ENCODE data around the gene MPPED2. TPM values are rescaled to one million over a fixed set of nuclear protein-coding genes. Genes with fewer than 3 reads are reported as not detected.

The MPPED2 gene
- total RNA-seq, 1 experiment from 2014 or later, result 2.4 TPM

GRCh38 chr11:30471244-30471643 lies 114.9 kb downstream of the MPPED2 start (continued):
- TF ChIP-seq AR (CRISPR knock-in tag; IDR thresholded peaks at IDR 0.05) (no peak), ZNF671 (CRISPR knock-in tag; IDR thresholded peaks at IDR 0.05) (no peak), ATF2 (CRISPR knock-in tag; IDR thresholded peaks at IDR 0.05; ENCODE audit: borderline replicate concordance, low read depth) (no peak), TEAD4 (CRISPR knock-in tag; IDR thresholded peaks at IDR 0.05) (no peak), TEAD1 (CRISPR knock-in tag; IDR thresholded peaks at IDR 0.05) (no peak)

- Mint-ChIP-seq H3K9me3 (no peaks in the 10 kb centered on the region), H3K36me3 (no peaks in the 10 kb centered on the region), H3K27me3 (ENCODE audit: low read depth) (no peaks in the 10 kb centered on the region; the same call in 1 of the 2 replicates), H3K4me3 (no peak overlapping the region), H3K27ac (no peak overlapping the region), H3K4me1 (peaks cover 12% of the 10 kb centered on the region)
- ChIA-PET CTCF (no interaction called here), POLR2A (no interaction called here)
- ATAC-seq (no peak), DNase-seq (ENCODE audit: low spot score) (no peak)
- TF ChIP-seq FOXJ3 (CRISPR knock-in tag; IDR thresholded peaks at IDR 0.05; ENCODE audit: borderline replicate concordance), result no peak
- TF ChIP-seq TEAD4 (CRISPR knock-in tag; IDR thresholded peaks at IDR 0.05), result no peak
- no peak for TF ChIP-seq SOX15 (CRISPR knock-in tag; IDR thresholded peaks at IDR 0.05)
- TF ChIP-seq ZNF263 (CRISPR knock-in tag; IDR thresholded peaks at IDR 0.05; ENCODE audit: low read depth), result no peak
- TF ChIP-seq TCF7 (CRISPR knock-in tag; IDR thresholded peaks at IDR 0.05; ENCODE audit: low read depth), result no peak
- TF ChIP-seq TP53 (CRISPR knock-in tag; IDR thresholded peaks at IDR 0.05), result no peak
- TF ChIP-seq ETV6 (CRISPR knock-in tag; IDR thresholded peaks at IDR 0.05), result no peak
- no peak for TF ChIP-seq ZNF219 (CRISPR knock-in tag; IDR thresholded peaks at IDR 0.05; ENCODE audit: borderline replicate concordance)
- TF ChIP-seq FOXK1 (CRISPR knock-in tag; IDR thresholded peaks at IDR 0.05), result no peak
- no peak for TF ChIP-seq FOXP4 (CRISPR knock-in tag; IDR thresholded peaks at IDR 0.05)
- TF ChIP-seq NR2C2 (CRISPR knock-in tag; IDR thresholded peaks at IDR 0.05), result no peak
- no peak for TF ChIP-seq JUN (CRISPR knock-in tag; IDR thresholded peaks at IDR 0.05)
- TF ChIP-seq ZNF425 (CRISPR knock-in tag; conservative IDR thresholded peaks at IDR 0.05), result no peak
- TF ChIP-seq EMX1 (CRISPR knock-in tag; IDR thresholded peaks at IDR 0.05), result no peak
Measured at GRCh38 chr11:30468881-30469280, 117.3 kb downstream of the MPPED2 start.
